ENCODE data around the gene CR1.
"Not testable (repeated sequence)": the region's sequence is repeated elsewhere in the genome, so short reads cannot be mapped to it uniquely, and the experiment has no call there.

DNA sequence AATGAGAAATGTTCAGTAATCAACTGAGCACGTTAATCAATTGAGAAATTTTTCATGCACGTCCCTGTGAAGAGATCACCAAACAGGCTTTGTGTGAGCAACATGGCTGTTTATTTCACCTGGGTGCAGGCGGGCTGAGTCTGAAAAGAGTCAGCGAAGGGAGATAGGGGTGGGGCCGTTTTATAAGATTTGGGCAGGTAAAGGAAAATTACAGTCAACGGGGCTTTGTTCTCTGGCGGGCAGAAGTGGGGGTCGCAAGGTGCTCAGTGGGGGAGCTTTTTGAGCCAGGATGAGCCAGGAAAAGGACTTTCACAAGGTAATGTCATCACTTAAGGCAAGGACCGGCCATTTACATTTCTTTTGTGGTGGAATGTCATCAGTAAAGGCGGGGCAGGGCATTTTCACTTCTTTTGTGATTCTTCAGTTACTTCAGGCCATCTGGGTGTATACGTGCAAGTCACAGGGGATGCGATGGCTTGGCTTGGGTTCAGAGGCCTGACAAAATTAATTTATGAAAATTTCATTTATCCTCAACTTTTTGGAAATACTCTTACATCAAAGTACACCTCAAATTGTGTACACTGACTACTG, 137.8 kb downstream of the CR1 start:
- not testable (repeated sequence) for TF ChIP-seq CTCF, POLR2A (IDR thresholded peaks at IDR 0.05)
